ENCODE data around the gene SLC51B. TPM values are rescaled to one million over a fixed set of nuclear protein-coding genes. Genes with fewer than 3 reads are reported as not detected.

The SLC51B gene
- total RNA-seq, 1 experiment from 2014 or later, result not detected

GRCh38 chr15:65101891-65102708 lies 56.9 kb downstream of the SLC51B start:
- CTCF ChIA-PET, result interaction anchor here (0.6 to 1.7 kb wide), 14 partner anchors 9 to 69 kb away, joined by 3 to 14 read pairs (median 4); partner anchors contain the start of gene PDCD7
- Mint-ChIP-seq H3K4me3 (ENCODE audit: low read depth, unreplicated experiment) (no peak overlapping the region), H3K36me3 (ENCODE audit: insufficient read depth, unreplicated experiment) (peaks cover 27% of the 10 kb centered on the region), H3K9me3 (ENCODE audit: low read depth, unreplicated experiment) (no peaks in the 10 kb centered on the region), H3K27ac (ENCODE audit: unreplicated experiment) (no peak overlapping the region), H3K4me1 (ENCODE audit: low read depth, unreplicated experiment) (no peaks in the 10 kb centered on the region), H3K27me3 (ENCODE audit: unreplicated experiment) (no peaks in the 10 kb centered on the region)
- no peak for DNase-seq
- no TSS peak for BruUV-seq (replicated peaks)
- peak; percentile 4 for TF ChIP-seq CTCF (IDR thresholded peaks at IDR 0.05; ENCODE audit: unreplicated experiment)
- intact Hi-C loops (cut with micrococcal nuclease; ENCODE audit: unreplicated experiment), result loop anchor here (1.0 kb wide), 1 partner anchor 47 kb away; no protein-coding TSS in a partner anchor

GRCh38 chr15:65102912-65103311 lies 57.7 kb downstream of the SLC51B start:
- H3K36me3 Mint-ChIP-seq (ENCODE audit: insufficient read depth, unreplicated experiment), result peaks cover 27% of the 10 kb centered on the region
- H3K27me3 Mint-ChIP-seq (ENCODE audit: unreplicated experiment), result no peaks in the 10 kb centered on the region
- intact Hi-C loops (cut with micrococcal nuclease; ENCODE audit: unreplicated experiment), result no loop called here
- CTCF ChIA-PET, result interaction anchor here (1.1 kb wide), 1 partner anchor 48 kb away, joined by 4 read pairs; no protein-coding TSS in a partner anchor
- TF ChIP-seq CTCF (IDR thresholded peaks at IDR 0.05; ENCODE audit: unreplicated experiment), result no peak
- H3K4me3 Mint-ChIP-seq (ENCODE audit: low read depth, unreplicated experiment), result no peak overlapping the region
- H3K27ac Mint-ChIP-seq (ENCODE audit: unreplicated experiment), result no peak overlapping the region
- DNase-seq, result no peak
- H3K4me1 Mint-ChIP-seq (ENCODE audit: low read depth, unreplicated experiment), result no peaks in the 10 kb centered on the region
- no TSS peak for BruUV-seq (replicated peaks)
- no peaks in the 10 kb centered on the region for H3K9me3 Mint-ChIP-seq (ENCODE audit: low read depth, unreplicated experiment)

Other genes with a start within 250 kb of the SLC51B start
- 33.9 and 51.5 TPM in 2 replicates for gene PIF1, start 219.7 kb upstream of the SLC51B start, total RNA-seq (2022)
- gene PLEKHO2, start 203.5 kb upstream of the SLC51B start, total RNA-seq (2022), result 2.0 and 2.4 TPM in 2 replicates
- gene ANKDD1A, start 133.5 kb upstream of the SLC51B start, total RNA-seq (2022), result 0.37 and 0.42 TPM in 2 replicates
- 104 TPM in 2 replicates for gene SPG21, start 55.5 kb upstream of the SLC51B start, total RNA-seq (2022)
- 18.9 and 27.6 TPM in 2 replicates for gene MTFMT, start 15.7 kb upstream of the SLC51B start, total RNA-seq (2022)
- 0.12 and 0.39 TPM in 2 replicates for gene RASL12, start 22.6 kb downstream of the SLC51B start, total RNA-seq (2022)
- gene KBTBD13, start 31.4 kb downstream of the SLC51B start, total RNA-seq (2022), result not detected in 2 replicates
- 5.2 TPM in 2 replicates for gene UBAP1L, start 69.8 kb downstream of the SLC51B start, total RNA-seq (2022)
- 26.4 and 33.9 TPM in 2 replicates for gene PDCD7, start 88.4 kb downstream of the SLC51B start, total RNA-seq (2022)
- 44.9 and 50.3 TPM in 2 replicates for gene CLPX, start 140.0 kb downstream of the SLC51B start, total RNA-seq (2022)
- 0.05 TPM in 1 of 2 replicates, not detected in the other for gene CILP, start 166.1 kb downstream of the SLC51B start, total RNA-seq (2022)
- 4.6 and 5.8 TPM in 2 replicates for gene PARP16, start 241.5 kb downstream of the SLC51B start, total RNA-seq (2022)

Measured in Calu3 (cell line).